Keratinocyte (primary cell): ENCODE results near the gene STX12. TPM values are rescaled to one million over a fixed set of nuclear protein-coding genes. Genes with fewer than 3 reads are reported as not detected.

Experiments
- DNase-seq: peaks from one replicate; pipeline ENCODE4 v3.0.0-alpha.2; 2011; ENCODE audit warnings: low read depth, missing footprints, low spot score
- FAIRE-seq: peaks from 2 replicates; lab custom pipeline; 2011; peaks lifted over from hg19 to GRCh38; lab: Jason Lieb, UNC
- H2AFZ ChIP-seq: 2 replicates; pipeline ENCODE4 v1.6.0; 2012; ENCODE audit warnings: low read length, control low read depth, inconsistent platforms; ENCODE audit not compliant: control insufficient read depth
- H3K27ac ChIP-seq: 2 replicates; pipeline ENCODE4 v1.5.1; 2011; ENCODE audit warnings: low read length; ENCODE audit not compliant: control insufficient read depth, insufficient read depth
- H3K27me3 ChIP-seq: 3 replicates; pipeline ENCODE4 v1.6.0; 2011; ENCODE audit warnings: low read length; ENCODE audit not compliant: control insufficient read depth, insufficient read depth; ENCODE audit errors: extremely low read depth
- H3K36me3 ChIP-seq, 2 experiments: 2 replicates in 1 of 2; 3 replicates in 1 of 2; pipeline ENCODE4 v1.5.1; 2011; ENCODE audit warnings: low read length in 2 of 2, mild to moderate bottlenecking in 1 of 2; ENCODE audit not compliant: control insufficient read depth in 2 of 2, insufficient read depth in 2 of 2; ENCODE audit errors: extremely low read depth in 1 of 2
- H3K4me1 ChIP-seq: 3 replicates; pipeline ENCODE4 v1.5.1; 2011; ENCODE audit warnings: low read length; ENCODE audit not compliant: control insufficient read depth, insufficient read depth; ENCODE audit errors: extremely low read depth
- H3K4me2 ChIP-seq: 3 replicates; pipeline ENCODE4 v1.6.0; 2011; ENCODE audit warnings: low read depth, low read length; ENCODE audit not compliant: control insufficient read depth, insufficient read depth; ENCODE audit errors: extremely low read depth
- H3K4me3 ChIP-seq, 3 experiments: fragments of 200-600 bp in 1 of 3; sonication (generic) in 1 of 3; 2 replicates in 2 of 3; 3 replicates in 1 of 3; pipeline ENCODE4 v1.5.1; 2011 to 2016; ENCODE audit warnings: low read length in 3 of 3, mild to moderate bottlenecking in 3 of 3, control low read depth in 2 of 3, inconsistent platforms in 1 of 3, low read depth in 1 of 3, mixed read lengths in 1 of 3, mixed run types in 1 of 3, moderate library complexity in 1 of 3; ENCODE audit not compliant: control insufficient read depth in 2 of 3, insufficient read depth in 2 of 3; ENCODE audit errors: extremely low read depth in 1 of 3
- H3K79me2 ChIP-seq: 2 replicates; pipeline ENCODE4 v1.6.0; 2012; ENCODE audit warnings: low read length; ENCODE audit not compliant: control insufficient read depth, insufficient read depth
- H3K9ac ChIP-seq: 3 replicates; pipeline ENCODE4 v1.6.0; 2011; ENCODE audit warnings: low read length; ENCODE audit not compliant: control insufficient read depth, insufficient read depth; ENCODE audit errors: extremely low read depth
- H3K9me1 ChIP-seq: 3 replicates; pipeline ENCODE4 v1.6.0; 2011; ENCODE audit warnings: low read length; ENCODE audit not compliant: control insufficient read depth, insufficient read depth; ENCODE audit errors: extremely low read depth
- H3K9me3 ChIP-seq: 2 replicates; pipeline ENCODE4 v1.5.1; 2012; ENCODE audit warnings: low read depth, low read length; ENCODE audit not compliant: control insufficient read depth
- H4K20me1 ChIP-seq: 3 replicates; pipeline ENCODE4 v1.6.0; 2011; ENCODE audit warnings: low read length; ENCODE audit not compliant: control insufficient read depth, insufficient read depth; ENCODE audit errors: extremely low read depth
- CTCF ChIP-seq, 3 experiments: IDR thresholded peaks in 1 of 3; conservative IDR thresholded peaks in 1 of 3; optimal IDR thresholded peaks in 1 of 3; 2 replicates in 2 of 3; 3 replicates in 1 of 3; pipeline versions ENCODE3 to v1.5.1; 2011; ENCODE audit warnings: low read length in 3 of 3, mild to moderate bottlenecking in 3 of 3, moderate library complexity in 2 of 3, control low read depth in 1 of 3, inconsistent platforms in 1 of 3; ENCODE audit not compliant: insufficient read depth in 2 of 3; ENCODE audit errors: extremely low read depth in 1 of 3
- EZH2 ChIP-seq: IDR thresholded peaks from one replicate; pipeline ENCODE4 v1.6.1; 2012; ENCODE audit warnings: inconsistent platforms, mild to moderate bottlenecking, low read length, moderate library complexity
- dilution Hi-C: fragments of 300-500 bp; cut with MboI; formaldehyde crosslinking; loops from one replicate; pipeline ENCODE4 v1.7.0; 2020; ENCODE audit warnings: low sequenced_read_pairs; ENCODE audit not compliant: extremely low pct_ligation_motif_present
- polyA plus RNA-seq, 5 experiments: library from polyadenylated mRNA; depleted of rRNA in 3 of 5; stranded (reverse) in 3 of 5; stranded (forward) in 1 of 5; unstranded in 1 of 5; fragments of >200 nt; gene quantifications; 1 replicate in 1 of 5; 2 replicates in 3 of 5; 3 replicates in 1 of 5; pipeline versions ENCODE4 v1.2.1 to v1.2.3, GENCODE V29; 2011 to 2012; ENCODE audit warnings: missing spikeins in 2 of 5, low read depth in 1 of 5, low replicate concordance in 1 of 5

STX12 gene
- polyA plus RNA-seq, 1 donor (not counting 4 experiments of a cell fraction or from before 2014, with no cell fraction given), result 29.9 TPM

GRCh38 chr1:27727126-27727525 lies 45.9 kb upstream of the STX12 start:
- H3K27ac ChIP-seq, result peak overlapping the region; percentile 81
- peak overlapping the region; percentile 89 for H3K9ac ChIP-seq
- peaks cover 2% of the 10 kb centered on the region for H3K9me1 ChIP-seq
- H3K79me2 ChIP-seq, result peaks cover 6% of the 10 kb centered on the region
- peak overlapping the region; percentile 70 to 91 (median 88) for H3K4me3 ChIP-seq
- no peaks in the 10 kb centered on the region for H3K9me3 ChIP-seq
- peaks cover 0 to 2% of the 10 kb centered on the region in 2 experiments for H3K36me3 ChIP-seq
- dilution Hi-C loops, result no loop called here
- peak overlapping the region; percentile 98 for H3K4me2 ChIP-seq
- FAIRE-seq (no peak), DNase-seq (no peak)
- TF ChIP-seq CTCF (optimal IDR thresholded peaks at IDR 0.05 in 1 of 3, IDR thresholded peaks at IDR 0.05 in 1 of 3, conservative IDR thresholded peaks at IDR 0.05 in 1 of 3; ENCODE audit: extremely low read depth in 1 of 3, insufficient read depth in 2 of 3, low read length in 3 of 3) (no peak), EZH2 (no peak)
- no peaks in the 10 kb centered on the region for H4K20me1 ChIP-seq
- H2AFZ ChIP-seq, result no peak overlapping the region
- peaks cover 15% of the 10 kb centered on the region for H3K4me1 ChIP-seq
- H3K27me3 ChIP-seq, result no peaks in the 10 kb centered on the region

- TF ChIP-seq EZH2 (no peak), CTCF (optimal IDR thresholded peaks at IDR 0.05 in 1 of 3, IDR thresholded peaks at IDR 0.05 in 1 of 3, conservative IDR thresholded peaks at IDR 0.05 in 1 of 3; ENCODE audit: extremely low read depth in 1 of 3, insufficient read depth in 2 of 3, low read length in 3 of 3) (no peak)
- no peak for FAIRE-seq
- no peak overlapping the region for H3K9ac ChIP-seq
- no peak overlapping the region for H2AFZ ChIP-seq
- H3K9me3 ChIP-seq, result no peaks in the 10 kb centered on the region
- no peaks in the 10 kb centered on the region for H4K20me1 ChIP-seq
- H3K4me3 ChIP-seq, result no peak overlapping the region
- no peaks in the 10 kb centered on the region for H3K79me2 ChIP-seq
- no peaks in the 10 kb centered on the region for H3K27me3 ChIP-seq
- no peaks in the 10 kb centered on the region for H3K4me1 ChIP-seq
- no peak overlapping the region for H3K27ac ChIP-seq
- H3K9me1 ChIP-seq, result no peaks in the 10 kb centered on the region
- H3K36me3 ChIP-seq, result peaks cover 3 to 11% of the 10 kb centered on the region in 2 experiments
- DNase-seq, result no peak
- no peak overlapping the region for H3K4me2 ChIP-seq
- dilution Hi-C loops, result no loop called here
Observed at GRCh38 chr1:27736252-27736651, 36.8 kb upstream of the STX12 start.
